Neural progenitor cell (in vitro differentiated cells): ENCODE measurements around the gene TRAPPC12. TPM values are rescaled to one million over a fixed set of nuclear protein-coding genes. Genes with fewer than 3 reads are reported as not detected.

Source experiments
- DNase-seq: peaks from one replicate; pipeline ENCODE4 v3.0.0-alpha.2; 2016; ENCODE audit warnings: low spot score
- H2AFZ ChIP-seq: fragments of 200-600 bp; sonication (generic); replicated peaks from 2 replicates; pipeline ENCODE4 v1.6.1; 2016; ENCODE audit warnings: antibody characterized with exemption
- H3F3A ChIP-seq: fragments of 200-600 bp; sonication (generic); 2 replicates; pipeline ENCODE4 v1.6.1; 2016; ENCODE audit warnings: antibody characterized with exemption, low read depth
- H3K27ac ChIP-seq: fragments of 200-600 bp; sonication (generic); 2 replicates; pipeline ENCODE4 v1.5.1; 2016; ENCODE audit warnings: mild to moderate bottlenecking
- H3K27me3 ChIP-seq: fragments of 200-600 bp; sonication (generic); 2 replicates; pipeline ENCODE4 v1.6.1; 2016; ENCODE audit warnings: mild to moderate bottlenecking, moderate library complexity
- H3K36me3 ChIP-seq: fragments of 200-600 bp; sonication (generic); 2 replicates; pipeline ENCODE4 v1.5.1; 2016
- H3K4me1 ChIP-seq: fragments of 200-600 bp; sonication (generic); 2 replicates; pipeline ENCODE4 v1.6.1; 2016; ENCODE audit warnings: mixed run types
- H3K4me2 ChIP-seq: fragments of 200-600 bp; sonication (generic); 2 replicates; pipeline ENCODE4 v1.6.1; 2016
- H3K4me3 ChIP-seq: fragments of 200-600 bp; sonication (generic); 2 replicates; pipeline ENCODE4 v1.5.1; 2016
- H3K79me2 ChIP-seq: fragments of 200-600 bp; sonication (generic); 2 replicates; pipeline ENCODE4 v1.6.1; 2016; ENCODE audit warnings: low read depth
- H3K9ac ChIP-seq: fragments of 200-600 bp; sonication (generic); 2 replicates; pipeline ENCODE4 v1.6.1; 2016
- H3K9me3 ChIP-seq: fragments of 200-600 bp; sonication (generic); 2 replicates; pipeline ENCODE4 v1.5.1; 2016; ENCODE audit warnings: low read depth
- H4K20me1 ChIP-seq: fragments of 200-600 bp; sonication (generic); 2 replicates; pipeline ENCODE4 v1.6.1; 2016; ENCODE audit warnings: low read depth
- H3K27ac Mint-ChIP-seq: 3 replicates; pipeline ENCODE4 v1.8.0; 2021; ENCODE audit warnings: mixed read lengths
- H3K27me3 Mint-ChIP-seq: 2 replicates; pipeline ENCODE4 v1.8.0; 2022; ENCODE audit warnings: low read depth, mild to moderate bottlenecking, inconsistent platforms, moderate library complexity, mixed read lengths; ENCODE audit not compliant: insufficient read depth
- H3K36me3 Mint-ChIP-seq: 3 replicates; pipeline ENCODE4 v1.8.0; 2021; ENCODE audit warnings: mixed read lengths
- H3K4me1 Mint-ChIP-seq: 3 replicates; pipeline ENCODE4 v1.8.0; 2021; ENCODE audit warnings: mixed read lengths
- H3K4me3 Mint-ChIP-seq: 3 replicates; pipeline ENCODE4 v1.8.0; 2021; ENCODE audit warnings: mild to moderate bottlenecking, moderate library complexity, mixed read lengths
- H3K9me3 Mint-ChIP-seq: 3 replicates; pipeline ENCODE4 v1.8.0; 2020; ENCODE audit warnings: mixed read lengths
- EZH2 ChIP-seq: fragments of 200-600 bp; sonication (generic); IDR thresholded peaks from 2 replicates; pipeline ENCODE4 v1.6.1; 2017; ENCODE audit warnings: antibody characterized with exemption, mild to moderate bottlenecking, moderate library complexity
- EZH2phosphoT487 ChIP-seq: fragments of 200-600 bp; sonication (generic); IDR thresholded peaks from 2 replicates; pipeline ENCODE4 v1.6.1; 2017; ENCODE audit warnings: antibody characterized with exemption
- total RNA-seq: library from RNA; depleted of rRNA; stranded (reverse); fragments of >200 nt; gene quantifications from 2 replicates; pipeline ENCODE4 v1.2.3, GENCODE V29; 2015; ENCODE audit warnings: low replicate concordance
- TF ChIP-seq, protein P1 (sequence below): fragments of 200-600 bp; sonication (generic); IDR thresholded peaks from 2 replicates; pipeline ENCODE4 v1.5.1; 2017; ENCODE audit warnings: antibody characterized with exemption, mild to moderate bottlenecking

The TRAPPC12 gene
- total RNA-seq, 1 donor from 2014 or later, result 59.5 TPM

DNA sequence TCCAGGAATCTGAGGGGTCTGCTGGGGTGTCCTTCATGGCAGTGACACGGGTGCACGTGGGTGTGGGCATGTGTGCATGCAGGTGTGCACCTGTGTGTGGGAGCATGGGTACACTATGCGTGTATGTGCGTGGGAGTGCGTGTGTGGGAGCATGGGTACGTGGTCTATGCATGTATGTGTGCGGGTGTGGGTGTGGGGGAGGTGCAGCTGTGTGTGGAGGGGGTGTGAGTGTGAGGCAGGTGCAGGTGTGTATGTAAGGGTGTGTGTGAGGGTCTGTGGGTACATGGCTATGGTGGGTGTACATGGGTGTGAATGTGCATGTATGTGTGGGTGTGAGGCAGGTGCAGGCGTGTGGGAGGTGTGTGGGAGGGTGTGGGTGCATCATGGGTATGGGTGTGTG, 38.2 kb upstream of the TRAPPC12 start:
- no peak overlapping the region for H3K9ac ChIP-seq
- Mint-ChIP-seq H3K27me3 (no peaks in the 10 kb centered on the region), H3K4me3 (no peak overlapping the region), H3K36me3 (peaks cover 10% of the 10 kb centered on the region), H3K4me1 (no peaks in the 10 kb centered on the region), H3K9me3 (no peaks in the 10 kb centered on the region), H3K27ac (no peak overlapping the region)
- no peak overlapping the region for H3K27ac ChIP-seq
- TF ChIP-seq EZH2phosphoT487, result no peak
- TF ChIP-seq, protein P1, sequence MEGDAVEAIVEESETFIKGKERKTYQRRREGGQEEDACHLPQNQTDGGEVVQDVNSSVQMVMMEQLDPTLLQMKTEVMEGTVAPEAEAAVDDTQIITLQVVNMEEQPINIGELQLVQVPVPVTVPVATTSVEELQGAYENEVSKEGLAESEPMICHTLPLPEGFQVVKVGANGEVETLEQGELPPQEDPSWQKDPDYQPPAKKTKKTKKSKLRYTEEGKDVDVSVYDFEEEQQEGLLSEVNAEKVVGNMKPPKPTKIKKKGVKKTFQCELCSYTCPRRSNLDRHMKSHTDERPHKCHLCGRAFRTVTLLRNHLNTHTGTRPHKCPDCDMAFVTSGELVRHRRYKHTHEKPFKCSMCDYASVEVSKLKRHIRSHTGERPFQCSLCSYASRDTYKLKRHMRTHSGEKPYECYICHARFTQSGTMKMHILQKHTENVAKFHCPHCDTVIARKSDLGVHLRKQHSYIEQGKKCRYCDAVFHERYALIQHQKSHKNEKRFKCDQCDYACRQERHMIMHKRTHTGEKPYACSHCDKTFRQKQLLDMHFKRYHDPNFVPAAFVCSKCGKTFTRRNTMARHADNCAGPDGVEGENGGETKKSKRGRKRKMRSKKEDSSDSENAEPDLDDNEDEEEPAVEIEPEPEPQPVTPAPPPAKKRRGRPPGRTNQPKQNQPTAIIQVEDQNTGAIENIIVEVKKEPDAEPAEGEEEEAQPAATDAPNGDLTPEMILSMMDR, result no peak
- TF ChIP-seq EZH2, result no peak
- no peak overlapping the region for H2AFZ ChIP-seq
- H3K4me1 ChIP-seq, result no peaks in the 10 kb centered on the region
- peaks cover 3% of the 10 kb centered on the region for H4K20me1 ChIP-seq
- no peaks in the 10 kb centered on the region for H3F3A ChIP-seq
- no peaks in the 10 kb centered on the region for H3K36me3 ChIP-seq
- H3K79me2 ChIP-seq, result no peaks in the 10 kb centered on the region
- no peak for DNase-seq
- H3K4me2 ChIP-seq, result no peak overlapping the region
- no peaks in the 10 kb centered on the region for H3K27me3 ChIP-seq
- no peak overlapping the region for H3K4me3 ChIP-seq
- no peaks in the 10 kb centered on the region for H3K9me3 ChIP-seq

DNA sequence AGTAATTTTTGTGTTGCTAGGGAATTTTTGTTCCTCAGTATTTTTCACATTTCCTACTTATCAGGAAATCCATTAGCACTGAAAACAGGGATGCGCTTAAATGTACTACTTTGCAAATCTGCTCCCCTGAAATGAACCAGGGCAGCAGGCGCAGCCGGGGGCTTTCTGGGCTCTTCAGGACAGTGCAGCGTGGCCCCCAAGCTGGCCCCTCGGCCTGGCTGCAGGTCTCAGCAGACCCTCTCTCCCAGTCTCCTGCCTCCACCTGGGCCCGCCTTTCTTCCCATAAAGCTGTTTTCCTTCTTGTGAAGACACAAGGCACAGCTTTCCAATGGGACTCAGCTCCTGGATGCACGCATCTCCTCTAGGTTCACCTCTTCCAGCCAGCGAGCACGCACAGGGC, 37.2 kb upstream of the TRAPPC12 start:
- Mint-ChIP-seq H3K9me3 (no peaks in the 10 kb centered on the region), H3K27me3 (no peaks in the 10 kb centered on the region), H3K36me3 (peaks cover 13% of the 10 kb centered on the region), H3K4me1 (no peaks in the 10 kb centered on the region), H3K4me3 (no peak overlapping the region), H3K27ac (peak overlapping the region; percentile 84)
- H3K4me2 ChIP-seq, result no peak overlapping the region
- TF ChIP-seq EZH2phosphoT487 (no peak), EZH2 (no peak)
- TF ChIP-seq, protein P1, result no peak
- H3K36me3 ChIP-seq, result no peaks in the 10 kb centered on the region
- H3K27me3 ChIP-seq, result no peaks in the 10 kb centered on the region
- no peaks in the 10 kb centered on the region for H3F3A ChIP-seq
- H4K20me1 ChIP-seq, result peaks cover 3% of the 10 kb centered on the region
- H3K4me3 ChIP-seq, result no peak overlapping the region
- DNase-seq, result no peak
- no peaks in the 10 kb centered on the region for H3K9me3 ChIP-seq
- no peak overlapping the region for H3K27ac ChIP-seq
- H3K79me2 ChIP-seq, result no peaks in the 10 kb centered on the region
- no peaks in the 10 kb centered on the region for H3K4me1 ChIP-seq
- H2AFZ ChIP-seq, result no peak overlapping the region
- H3K9ac ChIP-seq, result no peak overlapping the region

DNA sequence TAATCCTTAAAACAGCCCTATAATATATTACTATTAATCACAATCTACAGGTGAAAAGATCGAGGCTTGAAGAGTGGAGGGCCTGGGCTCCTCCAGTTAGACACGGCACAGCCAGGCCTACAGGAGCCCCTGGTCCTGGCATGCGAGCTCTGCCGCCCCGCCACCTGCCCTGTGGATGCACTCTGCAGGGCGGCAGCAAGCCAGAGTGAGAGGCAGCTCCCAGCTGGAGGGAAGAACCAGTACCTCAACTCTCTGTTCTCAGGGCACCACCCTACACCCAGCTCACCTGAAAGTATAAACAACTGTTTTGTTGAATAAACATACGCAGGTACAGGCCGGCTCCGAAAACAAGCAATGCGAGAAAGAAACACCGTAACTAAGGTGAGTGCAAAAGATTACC, 36.5 kb upstream of the TRAPPC12 start:
- Histone ChIP-seq H3K27me3 (no peaks in the 10 kb centered on the region), H3K4me3 (no peak overlapping the region), H3K79me2 (no peaks in the 10 kb centered on the region), H3K27ac (no peak overlapping the region), H4K20me1 (peaks cover 3% of the 10 kb centered on the region), H3K36me3 (no peaks in the 10 kb centered on the region), H3K4me1 (no peaks in the 10 kb centered on the region), H3K4me2 (no peak overlapping the region), H3K9me3 (no peaks in the 10 kb centered on the region), H3K9ac (no peak overlapping the region), H2AFZ (no peak overlapping the region), H3F3A (no peaks in the 10 kb centered on the region)
- Mint-ChIP-seq H3K9me3 (no peaks in the 10 kb centered on the region), H3K36me3 (peaks cover 14% of the 10 kb centered on the region), H3K4me3 (no peak overlapping the region), H3K27ac (no peak overlapping the region), H3K4me1 (no peaks in the 10 kb centered on the region), H3K27me3 (no peaks in the 10 kb centered on the region)
- DNase-seq, result no peak
- TF ChIP-seq, protein P1, result no peak
- TF ChIP-seq EZH2, result no peak
- no peak for TF ChIP-seq EZH2phosphoT487

DNA sequence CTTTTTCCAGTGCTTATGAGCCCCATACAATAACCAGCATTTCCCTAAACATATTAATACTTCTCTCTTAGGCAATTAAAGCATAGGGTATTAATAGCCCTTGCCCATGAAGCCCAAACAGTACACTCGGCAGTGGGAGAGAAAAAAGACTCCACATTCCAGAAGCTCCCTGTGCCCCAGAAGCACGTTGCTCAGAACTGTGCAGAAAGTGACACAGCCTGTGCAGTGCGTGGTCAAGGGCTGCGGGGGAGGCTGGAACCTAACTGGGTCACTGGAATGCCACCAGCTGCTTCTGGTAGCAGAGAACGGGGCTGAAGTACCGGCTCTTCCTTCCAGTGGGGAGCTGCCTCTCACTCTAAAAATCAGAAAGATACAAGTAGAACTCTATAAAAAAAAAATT, 34.6 kb upstream of the TRAPPC12 start:
- Histone ChIP-seq H3K36me3 (no peaks in the 10 kb centered on the region), H3K27me3 (no peaks in the 10 kb centered on the region), H3K27ac (no peak overlapping the region), H2AFZ (no peak overlapping the region), H3K4me1 (no peaks in the 10 kb centered on the region), H3K9me3 (no peaks in the 10 kb centered on the region), H3K9ac (no peak overlapping the region), H3K4me2 (no peak overlapping the region), H3K4me3 (no peak overlapping the region), H3K79me2 (no peaks in the 10 kb centered on the region), H3F3A (no peaks in the 10 kb centered on the region), H4K20me1 (peaks cover 3% of the 10 kb centered on the region)
- Mint-ChIP-seq H3K36me3 (peaks cover 13% of the 10 kb centered on the region), H3K27me3 (peaks cover 2% of the 10 kb centered on the region), H3K9me3 (no peaks in the 10 kb centered on the region), H3K4me3 (no peak overlapping the region), H3K27ac (no peak overlapping the region), H3K4me1 (peaks cover 3% of the 10 kb centered on the region)
- DNase-seq, result no peak
- no peak for TF ChIP-seq EZH2phosphoT487
- TF ChIP-seq, protein P1, result no peak
- TF ChIP-seq EZH2, result no peak
